Choroid plexus epithelial cell (primary cell): ENCODE measurements around the gene RASGRP4.
A peak's percentile ranks its signal among the peaks of the same experiment; 100 is the strongest.

Experiments
- DNase-seq: peaks from one replicate; pipeline ENCODE4 v3.0.0-alpha.2; 2010; ENCODE audit warnings: low read depth
- H3K4me3 ChIP-seq: 2 replicates; pipeline ENCODE4 v1.5.1; 2011; ENCODE audit warnings: low read depth, mild to moderate bottlenecking, control low read depth, low read length, moderate library complexity
- TF ChIP-seq, protein P1 (sequence below): conservative IDR thresholded peaks from 2 replicates; pipeline ENCODE4 v1.5.1; 2011; ENCODE audit warnings: low read depth, mild to moderate bottlenecking, control low read depth, inconsistent platforms, low read length, moderate library complexity

The RASGRP4 gene

DNA sequence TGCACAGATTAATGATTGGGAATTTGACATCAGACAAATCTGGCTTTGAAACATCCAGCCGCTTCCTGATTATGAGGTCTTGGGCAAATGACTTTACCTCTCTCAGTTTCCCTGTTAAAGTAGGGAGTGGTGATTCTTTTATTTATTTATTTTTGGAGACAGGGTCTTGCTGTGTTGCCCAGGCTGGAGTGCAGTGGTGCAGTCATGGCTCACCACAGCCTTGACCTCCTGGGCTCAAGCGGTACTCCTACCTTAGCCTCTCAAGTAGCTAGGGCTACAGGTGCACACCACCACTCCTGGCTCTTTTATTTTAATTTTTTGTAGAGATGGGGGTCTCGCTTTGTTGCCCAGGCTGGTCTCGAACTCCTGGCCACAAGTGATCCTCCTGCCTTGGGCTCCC is 49.0 kb downstream of the RASGRP4 start:
- DNase-seq, result no peak
- TF ChIP-seq, protein P1, sequence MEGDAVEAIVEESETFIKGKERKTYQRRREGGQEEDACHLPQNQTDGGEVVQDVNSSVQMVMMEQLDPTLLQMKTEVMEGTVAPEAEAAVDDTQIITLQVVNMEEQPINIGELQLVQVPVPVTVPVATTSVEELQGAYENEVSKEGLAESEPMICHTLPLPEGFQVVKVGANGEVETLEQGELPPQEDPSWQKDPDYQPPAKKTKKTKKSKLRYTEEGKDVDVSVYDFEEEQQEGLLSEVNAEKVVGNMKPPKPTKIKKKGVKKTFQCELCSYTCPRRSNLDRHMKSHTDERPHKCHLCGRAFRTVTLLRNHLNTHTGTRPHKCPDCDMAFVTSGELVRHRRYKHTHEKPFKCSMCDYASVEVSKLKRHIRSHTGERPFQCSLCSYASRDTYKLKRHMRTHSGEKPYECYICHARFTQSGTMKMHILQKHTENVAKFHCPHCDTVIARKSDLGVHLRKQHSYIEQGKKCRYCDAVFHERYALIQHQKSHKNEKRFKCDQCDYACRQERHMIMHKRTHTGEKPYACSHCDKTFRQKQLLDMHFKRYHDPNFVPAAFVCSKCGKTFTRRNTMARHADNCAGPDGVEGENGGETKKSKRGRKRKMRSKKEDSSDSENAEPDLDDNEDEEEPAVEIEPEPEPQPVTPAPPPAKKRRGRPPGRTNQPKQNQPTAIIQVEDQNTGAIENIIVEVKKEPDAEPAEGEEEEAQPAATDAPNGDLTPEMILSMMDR, result no peak
- no peak overlapping the region for H3K4me3 ChIP-seq

GRCh38 chr19:38376576-38376975 is 49.4 kb downstream of the RASGRP4 start:
- no peak for DNase-seq
- TF ChIP-seq, protein P1, result no peak
- H3K4me3 ChIP-seq, result no peak overlapping the region

DNA sequence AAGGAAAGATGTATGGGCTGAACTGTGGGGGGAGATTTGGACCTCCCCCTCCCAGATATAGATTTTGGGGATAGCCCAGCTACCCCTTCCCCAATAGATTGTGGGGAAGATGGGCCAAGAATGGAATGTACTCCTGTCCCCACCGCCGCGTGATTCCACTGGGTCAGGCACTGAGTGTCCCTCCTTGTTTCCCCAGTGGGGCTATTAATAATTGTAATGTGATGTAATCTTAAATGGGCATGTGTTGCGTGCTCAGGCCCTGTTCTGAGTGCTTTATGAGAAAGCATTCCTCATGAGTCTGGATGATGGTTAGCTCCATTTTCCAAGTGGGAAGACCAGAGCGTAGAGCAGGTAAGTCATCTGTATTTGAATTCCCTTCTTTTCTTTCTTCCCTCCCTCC is 50.3 kb downstream of the RASGRP4 start:
- TF ChIP-seq, protein P1, result no peak
- no peak for DNase-seq
- peak overlapping the region; percentile 91 for H3K4me3 ChIP-seq

- peak; percentile 38 for DNase-seq
- TF ChIP-seq, protein P1, result no peak
- peak overlapping the region; percentile 91 for H3K4me3 ChIP-seq
Measured at GRCh38 chr19:38375098-38375493, 50.9 kb downstream of the RASGRP4 start.

DNA sequence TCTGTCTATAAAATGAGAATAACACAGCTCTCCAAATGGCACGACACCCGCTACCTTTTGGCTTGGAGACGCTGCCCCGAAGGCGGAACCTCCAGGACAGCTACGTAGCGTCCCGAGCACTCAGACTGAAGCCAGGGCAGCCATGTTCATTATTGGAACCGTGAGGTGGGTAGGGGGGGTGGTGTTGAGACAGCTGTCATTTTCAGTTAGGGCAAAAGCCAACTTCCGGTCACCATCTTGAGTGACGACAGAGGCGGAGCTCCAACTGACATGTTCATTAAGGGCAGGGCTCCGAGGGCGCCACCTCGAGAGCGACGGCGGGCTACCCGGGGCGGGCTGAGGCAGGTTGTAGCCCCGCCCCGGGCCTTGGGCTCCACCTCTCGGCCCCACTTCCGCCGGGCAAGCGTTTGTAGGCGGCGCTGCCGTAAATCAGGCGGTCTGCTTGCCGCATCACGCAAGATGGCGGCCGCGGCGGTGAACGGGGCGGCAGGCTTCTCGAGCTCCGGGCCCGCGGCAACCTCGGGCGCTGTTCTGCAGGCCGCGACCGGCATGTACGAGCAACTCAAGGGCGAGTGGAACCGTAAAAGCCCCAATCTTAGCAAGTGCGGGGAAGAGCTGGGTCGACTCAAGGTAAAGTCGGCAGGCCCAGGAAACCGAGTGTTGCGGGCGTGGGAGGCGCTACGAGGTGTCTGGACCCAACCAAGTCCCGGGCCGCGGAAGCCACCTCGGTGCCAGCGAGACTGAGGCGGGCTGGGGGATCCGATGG is 51.5 kb downstream of the RASGRP4 start, which contains the start of gene PSMD8:
Gene PSMD8 (plus strand): TSS at position 240 of the 766 bp plus-strand sequence. CDS start 31 bp downstream, at position 271.
- peak within 1 kb of the TSS; percentile 91 for H3K4me3 ChIP-seq
- peak; percentile 99 for DNase-seq
- TF ChIP-seq, protein P1, result no peak

GRCh38 chr19:38373907-38374331 is 52.1 kb downstream of the RASGRP4 start:
- peak overlapping the region; percentile 91 for H3K4me3 ChIP-seq
- TF ChIP-seq, protein P1, result no peak
- DNase-seq, result no peak

GRCh38 chr19:38371081-38371480 is 54.9 kb downstream of the RASGRP4 start:
- no peak for DNase-seq
- TF ChIP-seq, protein P1, result no peak

More at GRCh38 chr19:38371081-38371480, 54.9 kb downstream of the RASGRP4 start:
- no peak overlapping the region for H3K4me3 ChIP-seq
